ENCODE measurements around the gene RBSN.

DNA sequence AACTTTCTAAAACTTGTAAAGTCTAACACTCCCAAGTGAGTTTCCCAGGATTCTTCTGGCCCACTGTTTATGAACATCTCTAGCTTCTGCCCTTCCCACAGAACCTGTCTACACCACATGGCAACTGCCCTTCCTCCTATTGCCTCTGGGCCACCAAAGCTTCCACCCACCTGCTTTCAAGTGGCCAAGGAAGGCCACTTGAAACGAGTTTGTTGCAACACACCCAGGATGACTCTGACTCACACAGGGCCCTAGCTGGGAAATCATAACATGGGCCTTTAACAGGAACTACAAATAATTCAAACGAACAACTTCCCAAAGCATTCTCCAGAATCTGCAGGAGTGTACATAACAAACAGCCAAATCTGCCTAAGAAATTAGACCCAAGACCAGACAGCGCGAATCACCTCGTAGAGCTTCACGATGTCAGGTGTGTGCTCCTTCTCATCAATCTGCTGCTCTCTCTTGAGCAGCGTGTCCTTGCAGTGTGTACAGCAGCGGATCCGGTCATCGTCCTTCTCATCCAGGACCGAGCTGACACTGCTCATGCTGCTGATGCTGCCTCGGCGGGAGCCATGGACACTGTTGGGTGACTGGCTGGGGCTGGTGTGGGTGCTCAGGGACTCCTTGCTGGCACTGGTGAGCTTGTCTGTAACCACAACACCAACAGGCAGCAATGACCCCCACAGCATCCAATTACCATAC is 16.8 kb downstream of the RBSN start:
- TF ChIP-seq, protein P1, sequence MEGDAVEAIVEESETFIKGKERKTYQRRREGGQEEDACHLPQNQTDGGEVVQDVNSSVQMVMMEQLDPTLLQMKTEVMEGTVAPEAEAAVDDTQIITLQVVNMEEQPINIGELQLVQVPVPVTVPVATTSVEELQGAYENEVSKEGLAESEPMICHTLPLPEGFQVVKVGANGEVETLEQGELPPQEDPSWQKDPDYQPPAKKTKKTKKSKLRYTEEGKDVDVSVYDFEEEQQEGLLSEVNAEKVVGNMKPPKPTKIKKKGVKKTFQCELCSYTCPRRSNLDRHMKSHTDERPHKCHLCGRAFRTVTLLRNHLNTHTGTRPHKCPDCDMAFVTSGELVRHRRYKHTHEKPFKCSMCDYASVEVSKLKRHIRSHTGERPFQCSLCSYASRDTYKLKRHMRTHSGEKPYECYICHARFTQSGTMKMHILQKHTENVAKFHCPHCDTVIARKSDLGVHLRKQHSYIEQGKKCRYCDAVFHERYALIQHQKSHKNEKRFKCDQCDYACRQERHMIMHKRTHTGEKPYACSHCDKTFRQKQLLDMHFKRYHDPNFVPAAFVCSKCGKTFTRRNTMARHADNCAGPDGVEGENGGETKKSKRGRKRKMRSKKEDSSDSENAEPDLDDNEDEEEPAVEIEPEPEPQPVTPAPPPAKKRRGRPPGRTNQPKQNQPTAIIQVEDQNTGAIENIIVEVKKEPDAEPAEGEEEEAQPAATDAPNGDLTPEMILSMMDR (IDR thresholded peaks at IDR 0.05; ENCODE audit: low read depth, low read length, poor library complexity, severe bottlenecking), result no peak
- TF ChIP-seq EZH2phosphoT487 (IDR thresholded peaks at IDR 0.05; ENCODE audit: borderline replicate concordance, low read length), result no peak

Data from DOHH2 (cell line).